ENCODE measurements around the gene OR6C6. TPM values are rescaled to one million over a fixed set of nuclear protein-coding genes. Genes with fewer than 3 reads are reported as not detected.
"Not testable (repeated sequence)": the region's sequence is repeated elsewhere in the genome, so short reads cannot be mapped to it uniquely, and the experiment has no call there.

OR6C6 gene
- total RNA-seq, 1 experiment from 2014 or later, result not detected

DNA sequence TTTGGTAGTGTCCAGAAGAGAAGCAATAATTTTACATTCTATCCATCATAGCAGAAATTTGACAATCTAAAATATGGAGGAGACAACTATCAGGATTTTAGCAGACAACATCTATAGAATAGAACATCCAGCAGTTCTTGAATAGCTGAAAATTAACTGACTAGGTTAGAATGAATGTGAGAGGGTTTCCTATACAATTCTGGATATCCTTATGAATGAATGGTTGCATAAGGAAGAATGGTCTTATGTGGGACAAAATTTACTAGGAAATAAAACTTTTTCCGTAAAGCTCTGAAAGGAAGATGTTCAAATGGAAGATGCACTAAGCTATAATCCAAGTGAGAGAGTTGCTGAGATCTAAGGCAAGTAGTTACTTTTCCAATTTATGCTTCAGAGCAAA, 34.1 kb upstream of the OR6C6 start, which contains the start of gene OR6C3:
TSS of gene OR6C3 (plus strand) at position 301 of the 400 bp plus-strand sequence. CDS start 955 bp downstream, outside the sequence.
- Histone ChIP-seq H3K9me3 (ENCODE audit: control insufficient read depth, insufficient read depth, low read depth, low read length) (no peaks in the 10 kb centered on the region), H3K4me1 (ENCODE audit: control insufficient read depth, insufficient read depth, low read length) (no peaks in the 10 kb centered on the region), H3K27ac (ENCODE audit: low read length) (no peak within 1 kb of the TSS), H3K27me3 (ENCODE audit: control insufficient read depth, insufficient read depth, low read length) (no peaks in the 10 kb centered on the region), H3K36me3 (ENCODE audit: control insufficient read depth, insufficient read depth, low read length) (no peaks in the 10 kb centered on the region), H3K4me3 (ENCODE audit: low read depth in 2 of 2, low read length in 2 of 2) (no peak within 1 kb of the TSS)
- TF ChIP-seq, protein P1, sequence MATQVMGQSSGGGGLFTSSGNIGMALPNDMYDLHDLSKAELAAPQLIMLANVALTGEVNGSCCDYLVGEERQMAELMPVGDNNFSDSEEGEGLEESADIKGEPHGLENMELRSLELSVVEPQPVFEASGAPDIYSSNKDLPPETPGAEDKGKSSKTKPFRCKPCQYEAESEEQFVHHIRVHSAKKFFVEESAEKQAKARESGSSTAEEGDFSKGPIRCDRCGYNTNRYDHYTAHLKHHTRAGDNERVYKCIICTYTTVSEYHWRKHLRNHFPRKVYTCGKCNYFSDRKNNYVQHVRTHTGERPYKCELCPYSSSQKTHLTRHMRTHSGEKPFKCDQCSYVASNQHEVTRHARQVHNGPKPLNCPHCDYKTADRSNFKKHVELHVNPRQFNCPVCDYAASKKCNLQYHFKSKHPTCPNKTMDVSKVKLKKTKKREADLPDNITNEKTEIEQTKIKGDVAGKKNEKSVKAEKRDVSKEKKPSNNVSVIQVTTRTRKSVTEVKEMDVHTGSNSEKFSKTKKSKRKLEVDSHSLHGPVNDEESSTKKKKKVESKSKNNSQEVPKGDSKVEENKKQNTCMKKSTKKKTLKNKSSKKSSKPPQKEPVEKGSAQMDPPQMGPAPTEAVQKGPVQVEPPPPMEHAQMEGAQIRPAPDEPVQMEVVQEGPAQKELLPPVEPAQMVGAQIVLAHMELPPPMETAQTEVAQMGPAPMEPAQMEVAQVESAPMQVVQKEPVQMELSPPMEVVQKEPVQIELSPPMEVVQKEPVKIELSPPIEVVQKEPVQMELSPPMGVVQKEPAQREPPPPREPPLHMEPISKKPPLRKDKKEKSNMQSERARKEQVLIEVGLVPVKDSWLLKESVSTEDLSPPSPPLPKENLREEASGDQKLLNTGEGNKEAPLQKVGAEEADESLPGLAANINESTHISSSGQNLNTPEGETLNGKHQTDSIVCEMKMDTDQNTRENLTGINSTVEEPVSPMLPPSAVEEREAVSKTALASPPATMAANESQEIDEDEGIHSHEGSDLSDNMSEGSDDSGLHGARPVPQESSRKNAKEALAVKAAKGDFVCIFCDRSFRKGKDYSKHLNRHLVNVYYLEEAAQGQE (IDR thresholded peaks at IDR 0.05; ENCODE audit: insufficient read depth in 1 of 2, low read depth in 2 of 2, low read length in 1 of 2), result no peak
- TF ChIP-seq POLR2AphosphoS5 (IDR thresholded peaks at IDR 0.05; ENCODE audit: low read depth, low read length) (no peak), TCF7L2 (IDR thresholded peaks at IDR 0.05; ENCODE audit: low read depth, low read length) (no peak), SIN3A (IDR thresholded peaks at IDR 0.05; ENCODE audit: borderline replicate concordance, insufficient read depth, low read depth, low read length) (no peak)
- TF ChIP-seq, protein P2, sequence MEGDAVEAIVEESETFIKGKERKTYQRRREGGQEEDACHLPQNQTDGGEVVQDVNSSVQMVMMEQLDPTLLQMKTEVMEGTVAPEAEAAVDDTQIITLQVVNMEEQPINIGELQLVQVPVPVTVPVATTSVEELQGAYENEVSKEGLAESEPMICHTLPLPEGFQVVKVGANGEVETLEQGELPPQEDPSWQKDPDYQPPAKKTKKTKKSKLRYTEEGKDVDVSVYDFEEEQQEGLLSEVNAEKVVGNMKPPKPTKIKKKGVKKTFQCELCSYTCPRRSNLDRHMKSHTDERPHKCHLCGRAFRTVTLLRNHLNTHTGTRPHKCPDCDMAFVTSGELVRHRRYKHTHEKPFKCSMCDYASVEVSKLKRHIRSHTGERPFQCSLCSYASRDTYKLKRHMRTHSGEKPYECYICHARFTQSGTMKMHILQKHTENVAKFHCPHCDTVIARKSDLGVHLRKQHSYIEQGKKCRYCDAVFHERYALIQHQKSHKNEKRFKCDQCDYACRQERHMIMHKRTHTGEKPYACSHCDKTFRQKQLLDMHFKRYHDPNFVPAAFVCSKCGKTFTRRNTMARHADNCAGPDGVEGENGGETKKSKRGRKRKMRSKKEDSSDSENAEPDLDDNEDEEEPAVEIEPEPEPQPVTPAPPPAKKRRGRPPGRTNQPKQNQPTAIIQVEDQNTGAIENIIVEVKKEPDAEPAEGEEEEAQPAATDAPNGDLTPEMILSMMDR (IDR thresholded peaks at IDR 0.05), result no peak
- ATAC-seq (no peak), DNase-seq (ENCODE audit: low read depth, low spot score) (no peak)
- ChIA-PET POLR2A (no interaction called here), CTCF (no interaction called here)
- in situ Hi-C loops (cut with HindIII; ENCODE audit: low pct_unique_long_range_greater_than_20kb, low sequenced_read_pairs) (no loop called here), intact Hi-C loops (cut with micrococcal nuclease; ENCODE audit: unreplicated experiment) (no loop called here)
- BruUV-seq (replicated peaks), result no TSS peak

DNA sequence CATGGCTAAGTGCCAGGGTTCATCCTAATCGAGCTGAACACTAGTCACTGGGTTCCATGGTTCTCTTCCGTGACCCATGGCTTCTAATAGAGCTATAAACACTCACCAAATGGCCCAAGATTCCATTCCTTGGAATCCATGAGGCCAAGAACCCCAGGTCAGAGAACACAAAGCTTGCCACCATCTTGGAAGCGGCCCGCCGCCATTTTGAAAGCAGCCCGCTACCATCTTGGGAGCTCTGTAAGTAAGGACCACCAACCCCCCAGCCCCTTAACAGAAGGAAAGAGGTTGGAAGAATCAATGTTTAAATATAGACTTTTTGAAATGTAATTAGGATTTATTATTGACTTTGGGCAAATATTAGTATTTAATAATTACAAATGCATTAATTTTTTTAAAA, 29.4 kb upstream of the OR6C6 start:
- H3K4me1 ChIP-seq (ENCODE audit: control insufficient read depth, insufficient read depth, low read length); ATAC-seq; CTCF ChIA-PET; H3K36me3 ChIP-seq (ENCODE audit: control insufficient read depth, insufficient read depth, low read length); intact Hi-C loops (cut with micrococcal nuclease; ENCODE audit: unreplicated experiment); BruUV-seq (replicated peaks); H3K4me3 ChIP-seq (ENCODE audit: low read depth in 2 of 2, low read length in 2 of 2); POLR2A ChIA-PET; H3K27ac ChIP-seq (ENCODE audit: low read length); DNase-seq (ENCODE audit: low read depth, low spot score); H3K27me3 ChIP-seq (ENCODE audit: control insufficient read depth, insufficient read depth, low read length); H3K9me3 ChIP-seq (ENCODE audit: control insufficient read depth, insufficient read depth, low read depth, low read length); in situ Hi-C loops (cut with HindIII; ENCODE audit: low pct_unique_long_range_greater_than_20kb, low sequenced_read_pairs): not testable (repeated sequence)

DNA sequence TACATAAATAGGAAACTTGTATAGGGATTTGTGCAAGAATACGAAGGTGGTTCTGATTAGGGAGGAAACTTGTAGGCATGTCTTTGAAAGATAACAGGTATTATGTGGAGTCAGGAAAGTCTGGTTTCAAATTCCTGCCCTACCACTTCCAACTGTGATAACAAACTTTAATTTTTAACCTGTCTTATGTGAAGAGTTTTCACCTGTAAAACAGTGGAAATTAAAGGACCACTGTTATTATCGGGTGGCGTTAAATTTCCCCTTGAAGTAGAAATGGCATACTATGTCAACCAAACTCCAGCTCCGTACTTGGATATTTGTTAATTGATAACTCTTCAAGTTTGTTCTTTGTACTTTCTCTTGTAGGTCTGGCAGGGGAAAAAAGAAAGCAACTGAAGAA, 23.8 kb upstream of the OR6C6 start:
- intact Hi-C loops (cut with micrococcal nuclease; ENCODE audit: unreplicated experiment) (no loop called here), in situ Hi-C loops (cut with HindIII; ENCODE audit: low pct_unique_long_range_greater_than_20kb, low sequenced_read_pairs) (no loop called here)
- H3K27ac ChIP-seq (ENCODE audit: low read length), result no peak overlapping the region
- TF ChIP-seq, protein P2 (IDR thresholded peaks at IDR 0.05), result no peak
- no peak for TF ChIP-seq TCF7L2 (IDR thresholded peaks at IDR 0.05; ENCODE audit: low read depth, low read length)
- TF ChIP-seq, protein P1 (IDR thresholded peaks at IDR 0.05; ENCODE audit: insufficient read depth in 1 of 2, low read depth in 2 of 2, low read length in 1 of 2), result no peak
- no peak for TF ChIP-seq POLR2AphosphoS5 (IDR thresholded peaks at IDR 0.05; ENCODE audit: low read depth, low read length)
- no peak for TF ChIP-seq SIN3A (IDR thresholded peaks at IDR 0.05; ENCODE audit: borderline replicate concordance, insufficient read depth, low read depth, low read length)
- ChIA-PET CTCF (no interaction called here), POLR2A (no interaction called here)
- DNase-seq (ENCODE audit: low read depth, low spot score) (no peak), ATAC-seq (no peak)
- peaks cover 5% of the 10 kb centered on the region; the same call in 1 of the 2 replicates for H3K9me3 ChIP-seq (ENCODE audit: control insufficient read depth, insufficient read depth, low read depth, low read length)
- no TSS peak for BruUV-seq (replicated peaks)
- no peaks in the 10 kb centered on the region for H3K4me1 ChIP-seq (ENCODE audit: control insufficient read depth, insufficient read depth, low read length)
- H3K4me3 ChIP-seq (ENCODE audit: low read depth in 2 of 2, low read length in 2 of 2), result no peak overlapping the region
- H3K36me3 ChIP-seq (ENCODE audit: control insufficient read depth, insufficient read depth, low read length), result no peaks in the 10 kb centered on the region
- no peaks in the 10 kb centered on the region for H3K27me3 ChIP-seq (ENCODE audit: control insufficient read depth, insufficient read depth, low read length)
